ENCODE results near the gene LAPTM5.

The LAPTM5 gene

DNA sequence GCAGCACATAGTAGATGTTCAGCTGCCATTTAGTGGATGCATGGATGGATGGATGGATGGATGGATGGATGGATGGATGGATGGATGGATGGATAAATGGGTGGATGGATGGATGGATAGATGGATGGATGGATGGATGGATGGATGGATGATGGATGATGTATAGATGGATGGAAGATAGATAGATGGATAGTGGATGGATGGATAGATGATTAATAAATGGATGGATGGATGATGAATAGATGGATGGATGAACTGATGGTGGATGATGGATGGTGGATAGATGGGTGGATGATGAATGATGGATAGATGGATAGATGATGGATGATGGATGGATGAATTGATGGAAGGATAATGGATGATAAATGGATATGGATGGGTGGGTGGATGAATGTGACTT lies 54.8 kb downstream of the LAPTM5 start:
- TF ChIP-seq, protein P1, sequence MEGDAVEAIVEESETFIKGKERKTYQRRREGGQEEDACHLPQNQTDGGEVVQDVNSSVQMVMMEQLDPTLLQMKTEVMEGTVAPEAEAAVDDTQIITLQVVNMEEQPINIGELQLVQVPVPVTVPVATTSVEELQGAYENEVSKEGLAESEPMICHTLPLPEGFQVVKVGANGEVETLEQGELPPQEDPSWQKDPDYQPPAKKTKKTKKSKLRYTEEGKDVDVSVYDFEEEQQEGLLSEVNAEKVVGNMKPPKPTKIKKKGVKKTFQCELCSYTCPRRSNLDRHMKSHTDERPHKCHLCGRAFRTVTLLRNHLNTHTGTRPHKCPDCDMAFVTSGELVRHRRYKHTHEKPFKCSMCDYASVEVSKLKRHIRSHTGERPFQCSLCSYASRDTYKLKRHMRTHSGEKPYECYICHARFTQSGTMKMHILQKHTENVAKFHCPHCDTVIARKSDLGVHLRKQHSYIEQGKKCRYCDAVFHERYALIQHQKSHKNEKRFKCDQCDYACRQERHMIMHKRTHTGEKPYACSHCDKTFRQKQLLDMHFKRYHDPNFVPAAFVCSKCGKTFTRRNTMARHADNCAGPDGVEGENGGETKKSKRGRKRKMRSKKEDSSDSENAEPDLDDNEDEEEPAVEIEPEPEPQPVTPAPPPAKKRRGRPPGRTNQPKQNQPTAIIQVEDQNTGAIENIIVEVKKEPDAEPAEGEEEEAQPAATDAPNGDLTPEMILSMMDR (IDR thresholded peaks at IDR 0.05), result no peak

DNA sequence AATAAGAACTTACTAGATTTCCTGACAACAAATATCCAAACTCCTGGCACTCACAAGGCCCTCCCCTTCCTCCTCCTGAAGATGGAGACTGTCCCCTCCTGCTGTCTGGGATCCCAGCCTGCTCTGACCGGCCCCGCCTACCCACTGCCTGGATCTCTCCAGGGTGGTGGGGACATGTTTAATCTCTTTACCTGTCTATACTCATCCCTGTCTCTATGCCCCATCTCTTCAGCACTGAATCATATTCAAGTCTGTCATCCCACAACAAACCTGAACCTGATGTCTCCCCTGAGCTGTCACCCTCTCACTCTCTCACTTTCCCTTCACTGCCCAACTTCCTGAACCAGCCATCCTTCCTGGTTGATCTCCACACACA lies 56.3 kb downstream of the LAPTM5 start:
- TF ChIP-seq, protein P1 (IDR thresholded peaks at IDR 0.05), result no peak

DNA sequence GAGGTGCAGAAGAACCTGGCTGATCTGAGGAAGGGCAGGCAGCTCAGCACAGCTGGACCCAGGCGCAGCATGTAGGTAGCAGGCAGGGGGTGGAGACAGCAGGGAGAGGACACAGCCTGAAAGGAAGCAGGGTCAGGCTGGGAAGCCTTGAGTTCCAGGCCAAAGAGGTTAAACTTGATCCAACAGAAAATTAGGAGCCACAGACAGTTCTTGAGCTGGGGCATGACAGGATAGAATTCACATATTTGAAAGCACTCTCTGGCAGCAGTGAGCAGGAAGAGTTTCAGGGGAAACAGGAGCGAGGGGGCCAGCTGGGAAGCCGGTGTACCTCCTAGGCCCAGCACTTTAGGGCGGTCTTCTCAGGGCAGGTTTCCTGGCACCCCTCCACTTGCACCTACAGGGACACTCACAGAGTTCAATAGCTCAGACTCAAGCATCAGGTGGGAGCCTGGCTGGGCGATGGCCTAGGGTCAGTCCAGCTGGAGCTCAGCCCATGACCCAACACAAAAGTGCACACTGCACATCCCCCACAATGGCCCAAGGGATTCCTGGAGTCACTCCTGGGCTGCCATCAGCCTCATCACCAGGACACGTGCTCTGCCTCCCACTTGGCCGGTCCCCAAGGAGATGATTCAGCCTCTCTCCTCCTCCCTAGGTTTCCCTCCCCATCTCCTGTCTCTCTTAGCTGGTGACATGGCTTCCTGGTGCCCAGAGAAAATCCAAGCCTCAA lies 56.9 kb downstream of the LAPTM5 start:
- TF ChIP-seq, protein P1 (IDR thresholded peaks at IDR 0.05), result no peak

DNA sequence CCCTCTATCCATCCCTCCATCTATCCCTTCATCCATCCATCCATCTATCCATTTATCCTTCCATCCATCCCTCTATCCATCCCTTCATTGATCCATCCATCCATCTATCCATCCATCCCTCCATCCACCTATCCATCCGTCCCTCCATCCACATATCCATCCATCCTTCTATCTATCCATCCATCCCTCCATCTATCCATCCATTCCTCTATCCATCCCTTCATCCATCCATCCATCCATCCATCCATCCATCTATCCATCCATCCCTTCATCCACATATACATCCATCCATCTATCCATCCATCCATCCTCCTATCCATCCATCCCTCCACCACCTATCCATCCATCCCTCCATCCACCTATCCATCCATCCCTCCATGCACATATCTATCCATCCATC lies 57.8 kb downstream of the LAPTM5 start:
- TF ChIP-seq, protein P1 (IDR thresholded peaks at IDR 0.05), result no peak

DNA sequence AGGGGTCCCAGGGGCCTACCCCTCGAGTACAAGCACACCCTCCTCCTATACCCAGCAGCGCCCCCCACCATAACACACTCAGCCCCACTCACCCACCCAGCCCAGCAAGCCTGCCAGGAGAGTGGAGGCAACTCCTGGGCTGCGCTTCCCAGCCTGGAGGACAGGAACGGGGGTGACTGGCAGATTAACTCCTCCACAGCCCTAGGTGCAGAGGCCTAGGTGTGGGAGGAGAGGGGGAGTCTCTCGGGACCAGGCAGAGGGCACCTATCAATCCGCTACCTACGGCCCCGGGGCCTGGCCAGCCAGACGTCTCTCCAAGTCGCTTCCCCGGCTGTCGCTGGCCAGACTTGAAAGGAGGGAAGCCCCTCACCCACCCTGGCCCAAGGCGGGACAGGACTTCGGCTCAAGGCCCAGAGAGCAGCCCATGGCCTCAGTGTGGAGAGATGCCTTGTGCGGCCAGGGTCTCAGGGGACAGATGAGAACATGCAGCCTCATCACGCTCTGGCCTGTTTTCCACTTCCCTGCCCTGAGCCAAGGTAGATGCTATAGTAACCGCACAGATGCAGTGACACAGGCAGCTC lies 59.1 kb downstream of the LAPTM5 start:
- TF ChIP-seq, protein P1 (IDR thresholded peaks at IDR 0.05), result no peak

DNA sequence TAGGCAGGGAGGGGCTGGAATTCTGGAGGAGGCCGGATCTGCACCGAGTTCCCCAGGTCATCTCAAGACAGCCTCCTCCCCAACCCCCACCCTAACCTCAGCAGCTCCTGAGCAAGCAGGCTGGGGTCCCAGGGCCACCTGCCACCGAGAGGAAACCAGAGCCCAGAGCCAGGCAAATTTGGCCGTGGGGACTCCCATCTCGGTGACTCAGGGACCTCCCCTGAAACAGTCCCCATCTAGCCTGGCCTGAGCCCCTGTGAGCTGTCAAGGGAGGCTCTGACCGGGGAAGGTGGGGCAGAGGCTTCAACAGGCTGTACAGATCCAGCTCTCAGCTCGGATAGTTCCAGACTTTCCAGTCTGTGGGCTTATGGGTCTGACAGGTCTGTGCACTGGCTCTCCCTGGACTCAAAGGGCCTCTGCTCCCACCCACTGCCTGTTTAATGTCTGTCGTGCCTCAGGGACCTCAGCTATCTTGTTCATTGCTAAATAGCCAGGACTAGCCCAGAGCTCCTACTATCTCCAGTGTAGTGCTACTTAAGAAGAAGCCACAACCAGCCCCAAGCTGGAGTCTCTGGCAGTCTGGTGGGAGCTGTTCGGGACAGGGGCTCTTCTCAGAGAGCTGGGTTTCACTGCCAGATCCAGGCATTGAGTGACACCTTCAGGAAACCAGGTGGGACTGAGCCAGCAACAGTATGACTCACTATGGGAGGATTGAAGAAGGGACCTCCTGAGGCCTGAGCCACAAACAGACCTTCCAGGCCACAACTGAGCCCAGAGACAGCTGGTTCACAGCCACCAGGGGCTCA lies 59.8 kb downstream of the LAPTM5 start:
- TF ChIP-seq, protein P1 (IDR thresholded peaks at IDR 0.05), result no peak

DNA sequence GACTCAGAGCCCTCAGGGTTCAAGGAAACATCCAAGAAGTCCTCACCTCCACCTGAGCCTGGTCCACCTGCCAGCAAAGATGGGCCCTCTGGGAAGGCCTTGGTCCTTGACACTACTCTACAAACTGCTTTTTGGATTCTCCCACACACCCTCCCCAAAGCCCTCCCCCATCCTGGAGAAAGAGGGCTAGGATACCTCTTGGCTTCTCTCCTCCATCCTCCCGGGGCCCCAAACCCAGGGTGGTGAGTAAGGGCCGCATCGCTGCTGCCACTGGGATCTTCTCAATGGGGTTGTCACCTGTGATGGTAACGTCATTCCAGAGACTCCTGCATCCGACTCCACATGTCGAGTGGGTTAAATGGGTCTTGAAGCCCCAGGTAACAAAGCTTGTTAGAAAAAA lies 60.7 kb downstream of the LAPTM5 start:
- TF ChIP-seq, protein P1 (IDR thresholded peaks at IDR 0.05), result no peak

Data from LNCAP (cell line).